ENCODE results near the gene CSRP3. TPM values are rescaled to one million over a fixed set of nuclear protein-coding genes. Genes with fewer than 3 reads are reported as not detected.

The CSRP3 gene
- total and polyA plus RNA-seq, 7 donors, result 0.66 to 1.2 (median 1.2) TPM; not detected in 4

GRCh38 chr11:19208181-19208580, 6.4 kb upstream of the CSRP3 start:
- Histone ChIP-seq H3K27ac (no peak overlapping the region), H3K9me3 (no peaks in the 10 kb centered on the region)
- TF ChIP-seq CTCF (IDR thresholded peaks at IDR 0.05) (no peak), EP300 (IDR thresholded peaks at IDR 0.05) (no peak), POLR2AphosphoS5 (IDR thresholded peaks at IDR 0.05) (no peak), POLR2A (IDR thresholded peaks at IDR 0.05) (no peak)

GRCh38 chr11:19204836-19205235, 3.1 kb upstream of the CSRP3 start:
- Histone ChIP-seq H3K27ac (no peak overlapping the region), H3K9me3 (no peaks in the 10 kb centered on the region), H3K4me1 (no peaks in the 10 kb centered on the region), H3K27me3 (no peaks in the 10 kb centered on the region), H3K36me3 (no peaks in the 10 kb centered on the region), H3K4me3 (no peak overlapping the region)
- WGBS, 2 donors, result 86 to 91% methylated on average over 5 of the region's 5 CpGs
- no peak for TF ChIP-seq CTCF (IDR thresholded peaks at IDR 0.05)
- intact Hi-C loops (cut with DNase I), result no loop called here
- DNase-seq, result no peak

More at GRCh38 chr11:19208181-19208580, 6.4 kb upstream of the CSRP3 start:
- H3K4me3 ChIP-seq, result no peak overlapping the region
- no peaks in the 10 kb centered on the region for H3K4me1 ChIP-seq
- no peaks in the 10 kb centered on the region for H3K27me3 ChIP-seq
- intact Hi-C loops (cut with DNase I), result no loop called here
- H3K36me3 ChIP-seq, result no peaks in the 10 kb centered on the region
- DNase-seq, result no peak
- WGBS, 2 donors, result 84 to 87% methylated on average over 2 of the region's 2 CpGs

GRCh38 chr11:19200410-19201201, 1.2 kb downstream of the CSRP3 start:
- TF ChIP-seq EP300 (IDR thresholded peaks at IDR 0.05) (no peak), POLR2AphosphoS5 (IDR thresholded peaks at IDR 0.05) (no peak), CTCF (IDR thresholded peaks at IDR 0.05) (no peak), POLR2A (IDR thresholded peaks at IDR 0.05) (no peak)
- no peak for DNase-seq
- no peaks in the 10 kb centered on the region for H3K4me1 ChIP-seq
- H3K36me3 ChIP-seq, result no peaks in the 10 kb centered on the region
- intact Hi-C loops (cut with DNase I), result no loop called here
- no peak overlapping the region for H3K27ac ChIP-seq
- H3K9me3 ChIP-seq, result no peaks in the 10 kb centered on the region
- 9 to 30% methylated on average over 6 of the region's 6 CpGs for WGBS, 2 donors
- H3K4me3 ChIP-seq, result no peak overlapping the region
- H3K27me3 ChIP-seq, result no peaks in the 10 kb centered on the region

GRCh38 chr11:19199771-19200170, 2.0 kb downstream of the CSRP3 start:
- DNase-seq, result no peak
- no peaks in the 10 kb centered on the region for H3K9me3 ChIP-seq
- H3K27me3 ChIP-seq, result no peaks in the 10 kb centered on the region
- no peaks in the 10 kb centered on the region for H3K4me1 ChIP-seq
- intact Hi-C loops (cut with DNase I), result no loop called here
- H3K4me3 ChIP-seq, result no peak overlapping the region
- no peak for TF ChIP-seq POLR2A (IDR thresholded peaks at IDR 0.05)
- TF ChIP-seq POLR2AphosphoS5 (IDR thresholded peaks at IDR 0.05), result no peak
- no peak for TF ChIP-seq EP300 (IDR thresholded peaks at IDR 0.05)
- no peak for TF ChIP-seq CTCF (IDR thresholded peaks at IDR 0.05)
- no peaks in the 10 kb centered on the region for H3K36me3 ChIP-seq
- no peak overlapping the region for H3K27ac ChIP-seq
- WGBS, 2 donors, result 1 to 6% methylated on average over 3 of the region's 3 CpGs

GRCh38 chr11:19199048-19199447, 2.7 kb downstream of the CSRP3 start:
- intact Hi-C loops (cut with DNase I), result no loop called here
- H3K27me3 ChIP-seq, result no peaks in the 10 kb centered on the region
- H3K9me3 ChIP-seq, result no peaks in the 10 kb centered on the region
- DNase-seq, result no peak
- no peaks in the 10 kb centered on the region for H3K4me1 ChIP-seq
- no peak overlapping the region for H3K4me3 ChIP-seq
- 88 to 90% methylated on average over 7 of the region's 7 CpGs for WGBS, 2 donors
- TF ChIP-seq CTCF (IDR thresholded peaks at IDR 0.05), result no peak
- no peak for TF ChIP-seq EP300 (IDR thresholded peaks at IDR 0.05)
- TF ChIP-seq POLR2A (IDR thresholded peaks at IDR 0.05), result no peak
- no peak for TF ChIP-seq POLR2AphosphoS5 (IDR thresholded peaks at IDR 0.05)
- H3K27ac ChIP-seq, result no peak overlapping the region
- no peaks in the 10 kb centered on the region for H3K36me3 ChIP-seq

Measured in sigmoid colon (tissue), 7 donors.